HUES48 (cell line): ENCODE measurements around the gene PRKCA.

Experiments
- H3K27ac ChIP-seq: one replicate; pipeline ENCODE4 v1.7.0; 2013; ENCODE audit warnings: low read depth, low read length, inconsistent platforms
- H3K27me3 ChIP-seq: 2 replicates; pipeline ENCODE4 v1.6.1; 2013; ENCODE audit warnings: mild to moderate bottlenecking, low read length; ENCODE audit not compliant: control insufficient read depth, insufficient read depth
- H3K36me3 ChIP-seq: 2 replicates; pipeline ENCODE4 v1.6.1; 2013; ENCODE audit warnings: low read length; ENCODE audit not compliant: control insufficient read depth, insufficient read depth
- H3K4me1 ChIP-seq: 2 replicates; pipeline ENCODE4 v1.6.1; 2013; ENCODE audit warnings: mild to moderate bottlenecking, low read length; ENCODE audit not compliant: control insufficient read depth, insufficient read depth
- H3K4me3 ChIP-seq: 2 replicates; pipeline ENCODE4 v1.5.1; 2013; ENCODE audit warnings: mild to moderate bottlenecking, low read depth, low read length
- H3K9ac ChIP-seq: 2 replicates; pipeline ENCODE4 v1.6.1; 2013; ENCODE audit warnings: mild to moderate bottlenecking, low read depth, low read length, moderate library complexity
- H3K9me3 ChIP-seq: 2 replicates; pipeline ENCODE4 v1.6.1; 2013; ENCODE audit warnings: low read length; ENCODE audit not compliant: control insufficient read depth, insufficient read depth

The PRKCA gene

GRCh38 chr17:66842505-66842904 is 540.1 kb downstream of the PRKCA start:
- Histone ChIP-seq H3K27ac (no peak overlapping the region), H3K9me3 (peaks cover 8% of the 10 kb centered on the region; the same call in 1 of the 2 replicates), H3K4me1 (no peaks in the 10 kb centered on the region), H3K27me3 (no peaks in the 10 kb centered on the region), H3K4me3 (no peak overlapping the region), H3K36me3 (no peaks in the 10 kb centered on the region), H3K9ac (no peak overlapping the region)

GRCh38 chr17:66842959-66843358 is 540.5 kb downstream of the PRKCA start:
- Histone ChIP-seq H3K4me1 (no peaks in the 10 kb centered on the region), H3K27me3 (no peaks in the 10 kb centered on the region), H3K4me3 (no peak overlapping the region), H3K27ac (no peak overlapping the region), H3K9me3 (peaks cover 8% of the 10 kb centered on the region; the same call in 1 of the 2 replicates), H3K9ac (no peak overlapping the region), H3K36me3 (no peaks in the 10 kb centered on the region)

- no peaks in the 10 kb centered on the region for H3K36me3 ChIP-seq
- H3K4me1 ChIP-seq, result no peaks in the 10 kb centered on the region
- no peaks in the 10 kb centered on the region for H3K27me3 ChIP-seq
- peaks cover 8% of the 10 kb centered on the region; the same call in 1 of the 2 replicates for H3K9me3 ChIP-seq
- no peak overlapping the region for H3K4me3 ChIP-seq
- no peak overlapping the region for H3K27ac ChIP-seq
- no peak overlapping the region for H3K9ac ChIP-seq
These were observed 541.2 kb downstream of the PRKCA start for GRCh38 chr17:66843627-66844026.

- no peaks in the 10 kb centered on the region for H3K36me3 ChIP-seq
- no peak overlapping the region for H3K27ac ChIP-seq
- H3K4me3 ChIP-seq, result no peak overlapping the region
- H3K9ac ChIP-seq, result no peak overlapping the region
- H3K27me3 ChIP-seq, result no peaks in the 10 kb centered on the region
- H3K4me1 ChIP-seq, result no peaks in the 10 kb centered on the region
- H3K9me3 ChIP-seq, result peaks cover 8% of the 10 kb centered on the region; the same call in 1 of the 2 replicates
These were observed 545.3 kb downstream of the PRKCA start for GRCh38 chr17:66847704-66848103.

- Histone ChIP-seq H3K27me3 (no peaks in the 10 kb centered on the region), H3K9me3 (peaks cover 8% of the 10 kb centered on the region; the same call in 1 of the 2 replicates), H3K4me1 (no peaks in the 10 kb centered on the region), H3K27ac (no peak overlapping the region), H3K9ac (no peak overlapping the region), H3K4me3 (no peak overlapping the region), H3K36me3 (no peaks in the 10 kb centered on the region)
These were observed 546.1 kb downstream of the PRKCA start for GRCh38 chr17:66848496-66848895.

- H3K9me3 ChIP-seq, result peaks cover 8% of the 10 kb centered on the region; the same call in 1 of the 2 replicates
- no peak overlapping the region for H3K27ac ChIP-seq
These were observed 546.7 kb downstream of the PRKCA start for GRCh38 chr17:66849032-66849655.

GRCh38 chr17:66849851-66850580 is 547.6 kb downstream of the PRKCA start:
- no peaks in the 10 kb centered on the region for H3K4me1 ChIP-seq

More at GRCh38 chr17:66849032-66849655, 546.7 kb downstream of the PRKCA start:
- Histone ChIP-seq H3K4me3 (no peak overlapping the region), H3K27me3 (no peaks in the 10 kb centered on the region), H3K36me3 (no peaks in the 10 kb centered on the region), H3K9ac (no peak overlapping the region), H3K4me1 (no peaks in the 10 kb centered on the region)

GRCh38 chr17:66850692-66851091 is 548.3 kb downstream of the PRKCA start:
- H3K9ac ChIP-seq, result no peak overlapping the region
- no peak overlapping the region for H3K27ac ChIP-seq
- no peaks in the 10 kb centered on the region for H3K27me3 ChIP-seq
- H3K9me3 ChIP-seq, result peaks cover 12% of the 10 kb centered on the region; the same call in 1 of the 2 replicates
- H3K4me1 ChIP-seq, result no peaks in the 10 kb centered on the region
- no peak overlapping the region for H3K4me3 ChIP-seq
- H3K36me3 ChIP-seq, result no peaks in the 10 kb centered on the region

More at GRCh38 chr17:66849851-66850580, 547.6 kb downstream of the PRKCA start:
- Histone ChIP-seq H3K9me3 (peaks cover 12% of the 10 kb centered on the region; the same call in 1 of the 2 replicates), H3K27me3 (no peaks in the 10 kb centered on the region), H3K27ac (no peak overlapping the region), H3K9ac (no peak overlapping the region), H3K4me3 (no peak overlapping the region), H3K36me3 (no peaks in the 10 kb centered on the region)

GRCh38 chr17:66855204-66855603 is 552.8 kb downstream of the PRKCA start:
- no peak overlapping the region for H3K4me3 ChIP-seq
- H3K9me3 ChIP-seq, result peaks cover 4% of the 10 kb centered on the region; the same call in 1 of the 2 replicates
- H3K27ac ChIP-seq, result no peak overlapping the region
- no peaks in the 10 kb centered on the region for H3K27me3 ChIP-seq
- no peaks in the 10 kb centered on the region for H3K36me3 ChIP-seq
- no peak overlapping the region for H3K9ac ChIP-seq
- H3K4me1 ChIP-seq, result no peaks in the 10 kb centered on the region

- no peak overlapping the region for H3K4me3 ChIP-seq
- no peaks in the 10 kb centered on the region for H3K4me1 ChIP-seq
- H3K27me3 ChIP-seq, result no peaks in the 10 kb centered on the region
- no peak overlapping the region for H3K9ac ChIP-seq
- no peaks in the 10 kb centered on the region for H3K36me3 ChIP-seq
- H3K9me3 ChIP-seq, result peaks cover 4% of the 10 kb centered on the region; the same call in 1 of the 2 replicates
- H3K27ac ChIP-seq, result no peak overlapping the region
These were observed 556.0 kb downstream of the PRKCA start for GRCh38 chr17:66858226-66859083.
